Uterus (tissue), 2 donors: Measurements from ENCODE around the gene THBS3.

Source experiments
- CTCF ChIP-seq, 4 experiments: fragments of 200-600 bp in 2 of 4; fragments of 450-650 bp in 2 of 4; sonication (generic) in 2 of 4; IDR thresholded peaks; one replicate each; pipeline ENCODE4 v1.5.1; 2016 to 2019; ENCODE audit warnings: antibody characterized with exemption in 4 of 4, mild to moderate bottlenecking in 2 of 4, moderate library complexity in 1 of 4
- POLR2A ChIP-seq, 2 donors: fragments of 450-650 bp; IDR thresholded peaks; one replicate each; pipeline ENCODE4 v1.6.1; 2016; ENCODE audit warnings: antibody characterized with exemption in 2 of 2, mild to moderate bottlenecking in 1 of 2, moderate library complexity in 1 of 2

- TF ChIP-seq POLR2A (IDR thresholded peaks at IDR 0.05), result no peak
- TF ChIP-seq CTCF (IDR thresholded peaks at IDR 0.05), result no peak
Measured at GRCh38 chr1:155207806-155208540, at the start of gene THBS3.
